CD14-positive monocyte (primary cell): ENCODE measurements around the gene DRC7. TPM values are rescaled to one million over a fixed set of nuclear protein-coding genes. Genes with fewer than 3 reads are reported as not detected.

Experiments used
- DNase-seq, 3 donors: peaks; one replicate each; pipeline ENCODE4 v3.0.0-alpha.2; 2011 to 2022
- H2AFZ ChIP-seq: 2 replicates; pipeline ENCODE4 v1.6.0; 2012; ENCODE audit warnings: mild to moderate bottlenecking, low read depth, low read length, inconsistent platforms; ENCODE audit not compliant: insufficient read depth, poor library complexity, severe bottlenecking
- H3K27ac ChIP-seq, 2 donors: 1 replicate in 1 of 2; 2 replicates in 1 of 2; pipeline ENCODE4 v1.5.1; 2012 to 2013; ENCODE audit warnings: low read length in 2 of 2, control low read depth in 1 of 2, inconsistent platforms in 1 of 2, low read depth in 1 of 2, mild to moderate bottlenecking in 1 of 2
- H3K27me3 ChIP-seq, 2 donors: one replicate each; pipeline versions ENCODE4 v1.6.0 to v1.6.1; 2011 to 2013; ENCODE audit warnings: low read length in 2 of 2; ENCODE audit not compliant: control insufficient read depth in 2 of 2, insufficient read depth in 2 of 2
- H3K36me3 ChIP-seq, 2 donors: replicated peaks in 1 of 2; 1 replicate in 1 of 2; 2 replicates in 1 of 2; pipeline versions ENCODE4 v1.5.1 to v1.6.1; 2012 to 2013; ENCODE audit warnings: low read length in 2 of 2, control low read depth in 1 of 2, inconsistent platforms in 1 of 2, mild to moderate bottlenecking in 1 of 2; ENCODE audit not compliant: insufficient read depth in 2 of 2, control insufficient read depth in 1 of 2
- H3K4me1 ChIP-seq, 2 donors: 1 replicate in 1 of 2; 2 replicates in 1 of 2; pipeline versions ENCODE4 v1.5.1 to v1.6.1; 2012 to 2013; ENCODE audit warnings: low read length in 2 of 2, control low read depth in 1 of 2, inconsistent platforms in 1 of 2, mild to moderate bottlenecking in 1 of 2, moderate library complexity in 1 of 2; ENCODE audit not compliant: insufficient read depth in 2 of 2, control insufficient read depth in 1 of 2
- H3K4me2 ChIP-seq: replicated peaks from 2 replicates; pipeline ENCODE3; 2012; ENCODE audit warnings: low read length, moderate library complexity, mild to moderate bottlenecking; ENCODE audit not compliant: poor library complexity, severe bottlenecking; ENCODE audit errors: extremely low read depth
- H3K4me3 ChIP-seq, 3 experiments: fragments of 200-600 bp in 1 of 3; sonication (generic) in 1 of 3; replicated peaks in 1 of 3; 1 replicate in 2 of 3; 2 replicates in 1 of 3; pipeline ENCODE4 v1.5.1; 2011 to 2013; ENCODE audit warnings: low read length in 3 of 3, mild to moderate bottlenecking in 3 of 3, control low read depth in 2 of 3, low read depth in 2 of 3, inconsistent platforms in 1 of 3, moderate library complexity in 1 of 3
- H3K79me2 ChIP-seq: 2 replicates; pipeline ENCODE4 v1.6.0; 2012; ENCODE audit warnings: mild to moderate bottlenecking, control low read depth, inconsistent platforms, low read length, moderate library complexity; ENCODE audit not compliant: insufficient read depth
- H3K9ac ChIP-seq: 2 replicates; pipeline ENCODE4 v1.6.0; 2017; ENCODE audit warnings: low read length, mild to moderate bottlenecking; ENCODE audit not compliant: insufficient read depth, poor library complexity, severe bottlenecking
- H3K9me3 ChIP-seq, 2 donors: replicated peaks in 1 of 2; 1 replicate in 1 of 2; 2 replicates in 1 of 2; pipeline versions ENCODE4 v1.5.1 to v1.6.1; 2012 to 2013; ENCODE audit warnings: low read length in 2 of 2, control low read depth in 1 of 2; ENCODE audit not compliant: control insufficient read depth in 1 of 2, insufficient read depth in 1 of 2
- H4K20me1 ChIP-seq: 2 replicates; pipeline ENCODE4 v1.6.0; 2012; ENCODE audit warnings: mild to moderate bottlenecking, low read length, control low read depth, moderate library complexity; ENCODE audit not compliant: insufficient read depth
- H3K27ac Mint-ChIP-seq, 7 donors: one replicate each; pipeline ENCODE4 v1.8.0; 2020; ENCODE audit warnings: mild to moderate bottlenecking in 7 of 7, mixed read lengths in 7 of 7, moderate library complexity in 6 of 7, inconsistent platforms in 2 of 7
- H3K27me3 Mint-ChIP-seq, 3 donors: one replicate each; pipeline ENCODE4 v1.8.0; 2021 to 2022; ENCODE audit warnings: low read depth in 3 of 3, mild to moderate bottlenecking in 3 of 3, mixed read lengths in 3 of 3, moderate library complexity in 3 of 3, inconsistent platforms in 1 of 3
- H3K36me3 Mint-ChIP-seq, 2 donors: one replicate each; pipeline ENCODE4 v1.8.0; 2020; ENCODE audit warnings: mixed read lengths in 2 of 2, inconsistent platforms in 1 of 2, mild to moderate bottlenecking in 1 of 2
- H3K4me1 Mint-ChIP-seq: one replicate; pipeline ENCODE4 v1.8.0; 2020; ENCODE audit warnings: mild to moderate bottlenecking, mixed read lengths
- H3K4me3 Mint-ChIP-seq, 2 donors: one replicate each; pipeline ENCODE4 v1.8.0; 2020; ENCODE audit warnings: mild to moderate bottlenecking in 2 of 2, mixed read lengths in 2 of 2, moderate library complexity in 1 of 2
- H3K9me3 Mint-ChIP-seq, 7 donors: one replicate each; pipeline ENCODE4 v1.8.0; 2020 to 2022; ENCODE audit warnings: mixed read lengths in 7 of 7, mild to moderate bottlenecking in 6 of 7, moderate library complexity in 6 of 7, inconsistent platforms in 2 of 7
- WGBS: methylation state at CpG from one replicate; pipeline ENCODE4 v1.1.5; 2013; ENCODE audit warnings: missing lambda C conversion rate; ENCODE audit not compliant: insufficient coverage; 5-methylcytosine and 5-hydroxymethylcytosine counted together
- intact Hi-C, 2 donors: fragments of 100-400 bp; cut with micrococcal nuclease; formaldehyde crosslinking; loops; one replicate each; pipeline versions ENCODE4 v1.15.0 to v1.15.1; 2023
- polyA plus RNA-seq, 3 donors: library from polyadenylated mRNA; depleted of rRNA in 1 of 3; unstranded in 2 of 3; stranded (reverse) in 1 of 3; fragments of 300-500 nt in 2 of 3; fragments of >200 nt in 1 of 3; fragmentation: Illumina TruSeq in 2 of 3; gene quantifications; 1 replicate in 2 of 3; 2 replicates in 1 of 3; pipeline ENCODE4 v1.2.3, GENCODE V29; 2012 to 2021
- TF ChIP-seq, protein P1 (sequence below): fragments of 200-600 bp; IDR thresholded peaks from one replicate; pipeline ENCODE4 v1.8.0; 2022; ENCODE audit warnings: antibody characterized with exemption, mild to moderate bottlenecking

DRC7 gene
- polyA plus RNA-seq, 3 donors = 0.11 to 0.41 TPM; not detected in 1

DNA sequence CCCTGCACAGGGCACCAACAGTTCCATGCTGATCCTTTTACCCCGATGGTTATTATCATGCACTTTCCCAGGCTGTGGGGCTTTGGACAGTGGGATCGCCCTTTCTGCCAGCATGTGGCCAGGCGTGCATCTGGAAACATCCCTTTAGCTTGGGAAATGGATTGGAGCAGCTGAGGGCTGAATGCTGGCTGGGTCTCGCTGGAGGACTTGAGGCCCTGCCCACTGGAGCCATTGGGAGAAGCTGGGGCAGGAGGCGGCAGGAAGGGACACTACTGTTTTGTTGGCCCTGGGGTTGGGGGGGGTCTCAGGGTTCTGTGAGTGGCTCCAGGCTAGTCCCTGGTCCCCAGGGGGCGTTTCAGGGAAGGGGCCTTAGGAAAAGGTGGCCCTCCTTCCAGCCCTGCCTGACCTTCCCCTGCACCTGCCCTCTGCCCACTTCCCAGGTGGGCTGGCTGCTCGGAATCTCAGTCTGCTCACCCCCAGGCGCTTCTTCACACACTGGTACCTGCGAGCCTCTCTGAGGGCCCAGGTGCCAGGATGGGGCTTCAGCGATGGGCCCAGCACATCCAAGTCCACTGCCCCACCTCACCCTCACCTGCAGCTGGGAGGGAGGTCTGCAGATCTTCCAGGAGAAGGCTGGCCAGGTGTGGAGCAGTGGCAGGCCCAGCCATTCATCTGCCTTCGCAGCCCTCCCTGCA is 28.1 kb upstream of the DRC7 start:
- H3K4me3 Mint-ChIP-seq = no peak overlapping the region
- H3K9me3 Mint-ChIP-seq = no peaks in the 10 kb centered on the region
- H3K27me3 Mint-ChIP-seq = peaks cover 0 to 3% (median 0%) of the 10 kb centered on the region in 3 donors
- H3K27ac ChIP-seq = peak overlapping the region in 1 of 2 donors; percentile 78
- H3K27ac Mint-ChIP-seq = peak overlapping the region; percentile 82 to 96 (median 90)
- no peaks in the 10 kb centered on the region for H3K79me2 ChIP-seq
- H3K4me1 Mint-ChIP-seq = peaks cover 52% of the 10 kb centered on the region
- no peaks in the 10 kb centered on the region for H3K27me3 ChIP-seq
- H3K4me3 ChIP-seq = no peak overlapping the region
- no peaks in the 10 kb centered on the region for H3K9me3 ChIP-seq
- H2AFZ ChIP-seq = no peak overlapping the region
- H3K36me3 ChIP-seq = no peaks in the 10 kb centered on the region
- TF ChIP-seq, protein P1, sequence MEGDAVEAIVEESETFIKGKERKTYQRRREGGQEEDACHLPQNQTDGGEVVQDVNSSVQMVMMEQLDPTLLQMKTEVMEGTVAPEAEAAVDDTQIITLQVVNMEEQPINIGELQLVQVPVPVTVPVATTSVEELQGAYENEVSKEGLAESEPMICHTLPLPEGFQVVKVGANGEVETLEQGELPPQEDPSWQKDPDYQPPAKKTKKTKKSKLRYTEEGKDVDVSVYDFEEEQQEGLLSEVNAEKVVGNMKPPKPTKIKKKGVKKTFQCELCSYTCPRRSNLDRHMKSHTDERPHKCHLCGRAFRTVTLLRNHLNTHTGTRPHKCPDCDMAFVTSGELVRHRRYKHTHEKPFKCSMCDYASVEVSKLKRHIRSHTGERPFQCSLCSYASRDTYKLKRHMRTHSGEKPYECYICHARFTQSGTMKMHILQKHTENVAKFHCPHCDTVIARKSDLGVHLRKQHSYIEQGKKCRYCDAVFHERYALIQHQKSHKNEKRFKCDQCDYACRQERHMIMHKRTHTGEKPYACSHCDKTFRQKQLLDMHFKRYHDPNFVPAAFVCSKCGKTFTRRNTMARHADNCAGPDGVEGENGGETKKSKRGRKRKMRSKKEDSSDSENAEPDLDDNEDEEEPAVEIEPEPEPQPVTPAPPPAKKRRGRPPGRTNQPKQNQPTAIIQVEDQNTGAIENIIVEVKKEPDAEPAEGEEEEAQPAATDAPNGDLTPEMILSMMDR = no peak
- no peak overlapping the region for H3K4me2 ChIP-seq
- intact Hi-C loops = no loop called here
- DNase-seq = no peak
- peaks cover 36 to 40% of the 10 kb centered on the region in 2 donors for H3K4me1 ChIP-seq
- H3K9ac ChIP-seq = peak overlapping the region; percentile 7
- H3K36me3 Mint-ChIP-seq = peaks cover 6% of the 10 kb centered on the region in 2 donors
- H4K20me1 ChIP-seq = no peaks in the 10 kb centered on the region
- 90% methylated on average over 7 of the region's 11 CpGs for WGBS

DNA sequence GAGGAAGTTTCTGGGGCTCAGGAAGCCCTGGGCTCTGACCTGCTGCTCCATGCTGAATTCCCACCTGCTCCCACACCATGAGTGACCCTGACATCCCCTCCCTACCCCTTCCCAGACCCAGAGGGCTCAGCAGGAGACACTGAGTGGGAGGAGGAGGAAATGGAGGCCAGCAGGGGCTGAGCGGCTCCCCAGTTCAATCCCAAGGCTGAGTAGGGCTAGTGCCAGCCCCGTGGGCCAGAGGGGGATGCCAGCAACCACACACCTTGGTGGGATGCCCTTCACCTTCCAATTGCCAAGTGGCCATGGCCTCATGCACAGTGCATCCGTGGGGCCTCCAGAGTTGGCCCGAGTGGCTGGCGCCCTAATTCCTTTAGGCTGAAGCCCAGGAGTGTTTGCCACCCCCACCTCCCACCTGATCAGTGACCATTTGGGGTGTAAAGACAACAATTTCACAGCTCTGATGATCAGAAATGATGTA is 27.5 kb upstream of the DRC7 start:
- Mint-ChIP-seq H3K4me1 (peaks cover 52% of the 10 kb centered on the region), H3K27ac (peak overlapping the region; percentile 82 to 96 (median 91)), H3K36me3 (peaks cover 6% of the 10 kb centered on the region in 2 donors), H3K9me3 (no peaks in the 10 kb centered on the region), H3K4me3 (no peak overlapping the region), H3K27me3 (peaks cover 0 to 3% (median 0%) of the 10 kb centered on the region in 3 donors)
- H3K27me3 ChIP-seq = no peaks in the 10 kb centered on the region
- no peak for DNase-seq
- no peak overlapping the region for H3K4me3 ChIP-seq
- no peaks in the 10 kb centered on the region for H3K36me3 ChIP-seq
- H3K9me3 ChIP-seq = no peaks in the 10 kb centered on the region
- WGBS = 87% methylated on average over 4 of the region's 5 CpGs
- intact Hi-C loops = no loop called here
- TF ChIP-seq, protein P1 = no peak
- H3K4me2 ChIP-seq = peak overlapping the region; percentile 45
- no peak overlapping the region for H2AFZ ChIP-seq
- H3K9ac ChIP-seq = peak overlapping the region; percentile 43
- peak overlapping the region in 1 of 2 donors; percentile 78 for H3K27ac ChIP-seq
- H4K20me1 ChIP-seq = no peaks in the 10 kb centered on the region
- peaks cover 36 to 40% of the 10 kb centered on the region in 2 donors for H3K4me1 ChIP-seq
- H3K79me2 ChIP-seq = no peaks in the 10 kb centered on the region
